Fibroblast of villous mesenchyme (primary cell): ENCODE results near the gene FUT3. TPM values are rescaled to one million over a fixed set of nuclear protein-coding genes. Genes with fewer than 3 reads are reported as not detected.

Experiments used
- DNase-seq: peaks from one replicate; pipeline ENCODE4 v3.0.0-alpha.2; 2010; ENCODE audit warnings: low read depth
- H3K4me3 ChIP-seq: 2 replicates; pipeline ENCODE4 v1.5.1; 2011; ENCODE audit warnings: low read depth, mild to moderate bottlenecking, low read length
- CTCF ChIP-seq: IDR thresholded peaks from 2 replicates; pipeline ENCODE4 v1.5.1; 2012; ENCODE audit warnings: low read depth, mild to moderate bottlenecking, low read length; ENCODE audit not compliant: insufficient read depth
- total RNA-seq: library from RNA; depleted of rRNA; stranded (reverse); fragments of >200 nt; gene quantifications from 2 replicates; pipeline ENCODE4 v1.2.3, GENCODE V29; 2012

Gene FUT3
- total RNA-seq, 1 donor, result under 0.01 TPM

- no peak for TF ChIP-seq CTCF
- H3K4me3 ChIP-seq, result no peak overlapping the region
- DNase-seq, result no peak
These were observed 42.2 kb downstream of the FUT3 start for GRCh38 chr19:5809053-5809452.

- DNase-seq, result no peak
- TF ChIP-seq CTCF, result no peak
- H3K4me3 ChIP-seq, result no peak overlapping the region
These were observed 43.0 kb downstream of the FUT3 start for GRCh38 chr19:5808120-5808816.

GRCh38 chr19:5806905-5807304 is 44.3 kb downstream of the FUT3 start:
- DNase-seq, result no peak
- TF ChIP-seq CTCF, result no peak

GRCh38 chr19:5806133-5806489 is 45.1 kb downstream of the FUT3 start:
- DNase-seq, result no peak
- no peak for TF ChIP-seq CTCF
- H3K4me3 ChIP-seq, result no peak overlapping the region

More at GRCh38 chr19:5806905-5807304, 44.3 kb downstream of the FUT3 start:
- H3K4me3 ChIP-seq, result no peak overlapping the region

GRCh38 chr19:5805462-5806132 is 45.7 kb downstream of the FUT3 start:
- peak overlapping the region; percentile 32 for H3K4me3 ChIP-seq
- DNase-seq, result peak; percentile 56
- TF ChIP-seq CTCF, result peak; percentile 76

GRCh38 chr19:5804516-5805461 is 46.5 kb downstream of the FUT3 start, which contains the start of gene NRTN:
Gene NRTN (plus strand): TSS chr19:5805067. CDS start chr19:5824166, 19,099 bp downstream.
- DNase-seq, result no peak
- no peak for TF ChIP-seq CTCF
- H3K4me3 ChIP-seq, result peak within 1 kb of the TSS; percentile 41
